A549 (cell line): ENCODE data around the gene PEX14.

Source experiments
- CHD4 ChIP-seq: fragments of 200-600 bp; sonication (generic); IDR thresholded peaks from 2 replicates; pipeline ENCODE4 v1.6.1; 2016; ENCODE audit warnings: antibody characterized with exemption, mild to moderate bottlenecking, borderline replicate concordance
- CTCF ChIP-seq: fragments of >200 bp; sonication (Bioruptor Twin); formaldehyde crosslinking; IDR thresholded peaks from 3 replicates; pipeline ENCODE4 v1.5.1; 2016
- EP300 ChIP-seq, 2 experiments: fragments of >200 bp; sonication (Bioruptor Twin); formaldehyde crosslinking; IDR thresholded peaks; 2 replicates in 1 of 2; 3 replicates in 1 of 2; pipeline ENCODE4 v1.6.1; 2016 to 2017
- MAFK ChIP-seq: fragments of 450-650 bp; IDR thresholded peaks from 2 replicates; pipeline ENCODE4 v1.6.1; 2014; ENCODE audit not compliant: partially characterized antibody
- MAX ChIP-seq: IDR thresholded peaks from 2 replicates; pipeline ENCODE4 v1.6.1; 2012
- MAZ ChIP-seq: fragments of 150-350 bp; IDR thresholded peaks from 2 replicates; pipeline ENCODE4 v1.6.1; 2014; ENCODE audit warnings: antibody characterized with exemption, low read depth, low read length, borderline replicate concordance
- PBX3 ChIP-seq: IDR thresholded peaks from 2 replicates; pipeline ENCODE4 v1.6.1; 2012
- POLR2A ChIP-seq: IDR thresholded peaks from 2 replicates; pipeline ENCODE4 v1.6.1; 2012; ENCODE audit warnings: mild to moderate bottlenecking, low read length
- RAD21 ChIP-seq, 2 experiments: fragments of >200 bp in 1 of 2; sonication (Bioruptor Twin) in 1 of 2; formaldehyde crosslinking in 1 of 2; IDR thresholded peaks in 1 of 2; conservative IDR thresholded peaks in 1 of 2; 2 replicates in 1 of 2; 3 replicates in 1 of 2; pipeline ENCODE4 v1.6.1; 2012 to 2018; ENCODE audit warnings: inconsistent platforms in 1 of 2
- SMC3 ChIP-seq: fragments of >200 bp; sonication (Bioruptor Twin); formaldehyde crosslinking; IDR thresholded peaks from 3 replicates; pipeline ENCODE4 v1.6.1; 2018; ENCODE audit warnings: inconsistent platforms
- ZNF302 ChIP-seq: fragments of 250-450 bp; sonication (Bioruptor Pico); IDR thresholded peaks from 2 replicates; pipeline ENCODE4 v1.9.0; 2021; ENCODE audit warnings: inconsistent platforms, mild to moderate bottlenecking, moderate library complexity
- TF ChIP-seq, protein P1 (sequence below): fragments of 200-600 bp; sonication (generic); IDR thresholded peaks from 2 replicates; pipeline ENCODE4 v1.6.1; 2016; ENCODE audit warnings: antibody characterized with exemption, mild to moderate bottlenecking, moderate library complexity

- TF ChIP-seq SMC3 (no peak), CTCF (no peak), RAD21 (conservative IDR thresholded peaks at IDR 0.05 in 1 of 2, IDR thresholded peaks at IDR 0.05 in 1 of 2) (no peak), POLR2A (no peak), MAX (no peak), EP300 (IDR thresholded peaks at IDR 0.05) (no peak), PBX3 (no peak), MAFK (no peak), CHD4 (no peak), MAZ (no peak), ZNF302 (CRISPR knock-in tag) (no peak)
- TF ChIP-seq, protein P1, sequence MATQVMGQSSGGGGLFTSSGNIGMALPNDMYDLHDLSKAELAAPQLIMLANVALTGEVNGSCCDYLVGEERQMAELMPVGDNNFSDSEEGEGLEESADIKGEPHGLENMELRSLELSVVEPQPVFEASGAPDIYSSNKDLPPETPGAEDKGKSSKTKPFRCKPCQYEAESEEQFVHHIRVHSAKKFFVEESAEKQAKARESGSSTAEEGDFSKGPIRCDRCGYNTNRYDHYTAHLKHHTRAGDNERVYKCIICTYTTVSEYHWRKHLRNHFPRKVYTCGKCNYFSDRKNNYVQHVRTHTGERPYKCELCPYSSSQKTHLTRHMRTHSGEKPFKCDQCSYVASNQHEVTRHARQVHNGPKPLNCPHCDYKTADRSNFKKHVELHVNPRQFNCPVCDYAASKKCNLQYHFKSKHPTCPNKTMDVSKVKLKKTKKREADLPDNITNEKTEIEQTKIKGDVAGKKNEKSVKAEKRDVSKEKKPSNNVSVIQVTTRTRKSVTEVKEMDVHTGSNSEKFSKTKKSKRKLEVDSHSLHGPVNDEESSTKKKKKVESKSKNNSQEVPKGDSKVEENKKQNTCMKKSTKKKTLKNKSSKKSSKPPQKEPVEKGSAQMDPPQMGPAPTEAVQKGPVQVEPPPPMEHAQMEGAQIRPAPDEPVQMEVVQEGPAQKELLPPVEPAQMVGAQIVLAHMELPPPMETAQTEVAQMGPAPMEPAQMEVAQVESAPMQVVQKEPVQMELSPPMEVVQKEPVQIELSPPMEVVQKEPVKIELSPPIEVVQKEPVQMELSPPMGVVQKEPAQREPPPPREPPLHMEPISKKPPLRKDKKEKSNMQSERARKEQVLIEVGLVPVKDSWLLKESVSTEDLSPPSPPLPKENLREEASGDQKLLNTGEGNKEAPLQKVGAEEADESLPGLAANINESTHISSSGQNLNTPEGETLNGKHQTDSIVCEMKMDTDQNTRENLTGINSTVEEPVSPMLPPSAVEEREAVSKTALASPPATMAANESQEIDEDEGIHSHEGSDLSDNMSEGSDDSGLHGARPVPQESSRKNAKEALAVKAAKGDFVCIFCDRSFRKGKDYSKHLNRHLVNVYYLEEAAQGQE = peak; percentile 57; the same call in 1 of the 2 replicates
Observed at GRCh38 chr1:10648689-10649516, 174.2 kb downstream of the PEX14 start.
